Stimulated activated CD8-positive, alpha-beta memory T cell treated with anti-CD3 and anti-CD28 coated beads, Interleukin-7, amount 100 ng/mL, for 24 hours (primary cell): ENCODE measurements around the gene PRPF40B.

Experiments
- DNase-seq: peaks from one replicate; pipeline ENCODE4 v3.0.0-alpha.2; 2020; ENCODE audit warnings: low read depth

The PRPF40B gene

DNA sequence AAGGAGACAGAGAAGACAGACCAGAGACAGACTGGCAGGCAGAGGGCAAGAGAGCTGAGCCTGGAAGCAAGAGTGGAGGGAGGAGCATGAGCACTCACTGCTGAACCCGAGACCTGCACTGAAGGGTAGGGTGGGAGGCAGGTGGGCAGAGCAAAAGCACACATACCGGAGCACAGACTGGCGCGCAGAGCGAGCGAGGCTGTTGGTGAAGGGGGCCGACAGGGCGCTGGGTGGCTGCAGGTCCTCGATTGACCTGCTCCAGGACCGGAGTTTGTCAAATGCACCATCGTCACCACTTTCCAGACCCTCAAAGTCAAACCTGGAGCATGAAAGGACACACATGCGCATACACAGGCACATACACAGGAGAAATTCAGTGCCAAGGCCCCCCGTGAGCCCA is 34.9 kb downstream of the PRPF40B start:
- DNase-seq = no peak

DNA sequence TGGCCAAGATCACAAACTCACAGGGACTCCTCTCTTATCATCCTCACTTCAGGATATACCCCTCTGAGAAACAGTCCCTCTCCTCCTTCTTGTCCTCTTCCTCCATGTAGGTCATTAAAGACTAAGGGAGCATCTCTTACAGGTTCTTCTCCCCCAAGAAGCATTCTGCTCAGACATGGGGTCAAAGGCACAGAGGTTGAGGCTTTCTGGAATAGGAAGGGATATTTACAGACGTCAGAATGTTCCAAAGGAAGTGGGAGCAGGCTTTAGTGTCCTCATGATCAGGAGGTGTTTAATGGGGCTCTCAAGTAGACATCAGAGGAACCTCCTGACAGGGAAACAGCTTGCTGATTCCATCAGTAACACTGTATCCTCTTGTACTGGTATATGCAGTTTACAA is 36.4 kb downstream of the PRPF40B start:
- no peak for DNase-seq

- no peak for DNase-seq
Measured at GRCh38 chr12:49661191-49661590, 37.8 kb downstream of the PRPF40B start.

DNA sequence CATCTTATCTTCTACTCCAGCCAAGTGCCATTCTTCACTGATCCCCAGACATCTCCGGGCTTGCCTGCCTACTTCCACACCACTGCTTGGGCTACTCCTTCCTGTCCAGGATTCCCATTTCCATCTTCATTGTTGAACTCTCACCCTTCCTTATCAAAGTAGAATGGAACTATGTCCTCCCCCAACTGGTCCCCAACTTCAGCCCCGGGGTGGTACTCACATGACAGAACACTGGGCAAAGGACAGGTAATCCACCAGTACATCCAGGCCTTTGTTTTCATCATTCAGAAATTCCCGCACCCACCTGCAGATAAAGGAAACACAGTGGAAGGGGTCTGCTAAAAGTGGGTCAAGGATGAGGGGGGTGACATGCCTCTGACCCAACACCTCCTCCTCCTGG is 38.4 kb downstream of the PRPF40B start:
- no peak for DNase-seq

GRCh38 chr12:49662998-49663843 is 39.9 kb downstream of the PRPF40B start:
- peak; percentile 34 for DNase-seq

GRCh38 chr12:49664167-49664566 is 40.8 kb downstream of the PRPF40B start:
- no peak for DNase-seq

- no peak for DNase-seq
Measured at GRCh38 chr12:49664591-49665239, 41.4 kb downstream of the PRPF40B start.

- DNase-seq = no peak
Measured at GRCh38 chr12:49665384-49665783, 42.0 kb downstream of the PRPF40B start.

- DNase-seq = no peak
Measured at GRCh38 chr12:49666176-49666575, 42.8 kb downstream of the PRPF40B start.

GRCh38 chr12:49667325-49668090 is 44.1 kb downstream of the PRPF40B start:
- DNase-seq = no peak

GRCh38 chr12:49669796-49670195 is 46.4 kb downstream of the PRPF40B start:
- no peak for DNase-seq

DNA sequence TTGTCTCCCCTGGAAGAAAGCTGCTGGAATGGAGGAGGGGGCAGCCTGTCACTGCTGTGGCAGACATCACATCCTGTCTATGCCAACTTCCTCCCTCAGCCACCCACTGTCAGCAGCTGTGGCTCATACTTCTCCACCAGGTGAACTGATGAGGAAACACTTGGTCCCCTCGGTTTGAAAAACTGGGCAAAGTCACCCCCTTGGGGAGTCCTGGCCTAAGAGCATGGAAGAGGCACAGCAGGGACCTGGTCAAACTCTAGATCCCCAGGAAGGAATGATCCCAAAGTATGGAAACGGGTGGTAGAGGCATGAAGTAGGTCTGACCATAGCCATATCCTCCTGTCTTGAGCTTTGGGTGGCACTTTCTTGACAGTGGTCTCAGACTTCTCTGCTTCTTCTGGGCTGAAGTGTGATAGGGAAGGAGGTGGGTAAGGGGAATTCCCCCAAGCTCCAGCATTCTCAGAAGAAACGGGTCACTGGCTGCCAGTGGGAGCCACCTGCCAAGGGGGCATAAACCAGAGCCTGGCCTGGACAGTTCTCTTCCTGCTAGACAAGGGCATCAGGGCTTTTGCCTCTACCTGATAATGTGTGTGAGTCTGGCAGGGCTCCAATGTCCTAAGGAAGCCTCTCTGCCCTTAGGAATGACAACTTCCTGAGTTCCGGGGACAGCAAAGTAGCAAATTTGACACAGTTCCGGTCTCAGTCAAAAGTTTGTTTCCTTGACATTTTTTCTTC is 47.8 kb downstream of the PRPF40B start:
- peak; percentile 17 for DNase-seq

DNA sequence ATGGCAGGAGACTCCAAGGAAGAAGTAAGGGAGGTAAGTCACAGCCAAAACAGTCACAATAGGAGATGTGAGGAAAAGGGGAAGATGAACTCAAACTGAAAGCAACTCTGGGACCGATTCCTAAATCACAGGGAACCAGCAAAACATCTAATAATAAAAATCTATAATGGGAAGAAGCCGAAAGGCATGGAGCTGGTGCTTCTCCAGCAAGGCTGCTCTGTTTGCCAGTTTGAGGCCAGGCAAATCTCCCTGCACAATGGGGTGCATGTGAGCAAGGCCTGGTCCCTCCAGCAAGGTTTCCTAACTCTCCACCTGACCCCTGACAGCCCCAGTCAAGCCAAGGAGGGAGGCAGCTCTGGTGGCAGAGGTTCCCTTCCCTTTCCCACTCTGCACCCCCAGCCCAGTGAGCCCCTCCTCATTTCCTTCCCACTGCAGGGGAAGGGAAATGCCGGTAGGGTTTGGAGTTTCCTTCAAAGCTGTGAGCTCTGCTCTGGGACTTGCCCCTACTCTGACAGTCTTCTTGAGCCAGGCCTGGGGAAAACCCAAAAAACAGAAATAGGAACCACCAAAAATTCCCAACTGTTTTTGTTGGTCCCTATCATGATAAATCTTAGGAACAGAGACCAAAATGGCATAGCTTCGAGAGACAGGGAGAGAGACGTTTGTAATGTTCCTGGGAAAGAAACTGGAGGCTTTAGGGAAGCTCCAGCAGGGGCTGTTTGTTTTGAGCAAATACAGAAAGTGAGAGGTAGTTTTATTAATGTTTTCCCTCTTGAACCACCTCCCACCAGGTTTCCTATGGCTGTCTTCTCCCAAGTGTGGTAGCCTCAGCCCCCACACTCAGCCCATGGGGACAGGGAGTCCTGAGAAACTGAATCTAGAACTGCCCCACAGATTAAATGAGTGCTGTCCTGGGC is 49.2 kb downstream of the PRPF40B start:
- DNase-seq = no peak

- no peak for DNase-seq
Measured at GRCh38 chr12:49673446-49674317, 50.3 kb downstream of the PRPF40B start.

DNA sequence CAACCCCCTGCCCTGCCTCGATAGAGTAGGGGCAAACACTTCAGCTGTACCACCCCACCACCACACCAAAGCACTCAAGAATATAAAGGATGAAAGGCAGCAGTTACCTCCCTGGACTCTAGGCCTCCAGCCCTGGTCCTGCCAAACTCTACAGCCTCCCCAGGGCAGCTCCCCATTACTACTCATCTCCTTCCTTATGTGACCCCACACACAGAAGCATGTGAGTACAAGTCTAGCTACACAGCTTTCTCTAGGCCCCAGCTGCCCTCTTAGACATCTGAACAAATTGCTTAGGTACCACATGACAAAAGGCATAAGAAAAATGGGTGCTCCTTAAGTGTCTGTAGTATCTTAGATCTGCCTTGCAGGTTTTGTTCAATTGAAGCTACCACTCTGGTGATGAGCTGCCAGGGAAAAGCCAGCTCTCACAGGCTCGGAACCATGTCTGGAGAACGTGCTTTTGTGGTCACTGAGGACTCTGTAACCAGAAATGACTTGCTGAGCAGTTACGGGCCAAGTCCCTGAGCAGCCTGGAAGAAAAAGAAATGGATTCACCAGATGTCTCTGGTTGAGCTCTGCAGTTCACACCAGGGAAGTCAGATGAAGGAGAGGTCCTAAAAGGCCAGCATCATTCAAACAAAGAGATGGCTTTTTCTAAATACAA is 51.1 kb downstream of the PRPF40B start:
- no peak for DNase-seq

DNA sequence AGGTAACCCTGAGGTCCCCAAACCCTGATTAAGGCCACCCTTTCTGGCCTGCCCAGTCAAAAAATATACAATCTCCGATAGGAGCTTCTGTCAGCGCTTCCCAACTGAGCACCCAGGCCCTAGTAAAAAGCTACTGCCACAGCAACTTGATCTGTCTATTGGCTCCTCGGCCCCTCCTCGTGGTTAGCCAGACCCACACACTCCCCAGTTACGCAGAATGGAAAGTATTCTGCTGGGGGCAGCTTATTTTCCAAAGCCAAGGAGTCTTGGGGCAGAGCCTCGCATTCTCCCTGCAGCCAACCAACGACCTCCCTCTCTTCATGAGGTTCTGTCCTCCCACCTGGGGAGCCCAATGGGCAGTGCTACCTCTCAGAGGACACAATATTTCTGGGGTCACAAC is 51.8 kb downstream of the PRPF40B start:
- no peak for DNase-seq

- no peak for DNase-seq
Measured at GRCh38 chr12:49678711-49679110, 55.4 kb downstream of the PRPF40B start.

DNA sequence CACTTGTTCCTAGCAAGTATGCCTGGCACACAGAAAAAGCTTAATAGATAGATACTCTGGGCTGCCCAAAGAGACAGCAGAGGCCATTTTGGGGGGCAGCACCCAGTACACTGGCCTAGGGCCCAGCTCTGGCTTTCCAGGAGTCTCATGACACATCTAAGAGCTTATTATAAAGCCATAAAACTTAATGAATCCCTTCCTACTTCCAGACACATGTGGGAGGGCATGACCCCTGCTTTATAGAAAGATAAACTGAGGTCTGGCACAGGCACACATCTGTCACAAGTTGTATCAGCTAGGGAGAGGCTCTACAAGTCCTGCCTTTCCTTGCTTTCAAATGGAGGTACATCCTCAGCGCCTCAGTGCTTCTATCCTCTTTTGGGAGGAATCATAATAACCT is 56.7 kb downstream of the PRPF40B start:
- no peak for DNase-seq

DNA sequence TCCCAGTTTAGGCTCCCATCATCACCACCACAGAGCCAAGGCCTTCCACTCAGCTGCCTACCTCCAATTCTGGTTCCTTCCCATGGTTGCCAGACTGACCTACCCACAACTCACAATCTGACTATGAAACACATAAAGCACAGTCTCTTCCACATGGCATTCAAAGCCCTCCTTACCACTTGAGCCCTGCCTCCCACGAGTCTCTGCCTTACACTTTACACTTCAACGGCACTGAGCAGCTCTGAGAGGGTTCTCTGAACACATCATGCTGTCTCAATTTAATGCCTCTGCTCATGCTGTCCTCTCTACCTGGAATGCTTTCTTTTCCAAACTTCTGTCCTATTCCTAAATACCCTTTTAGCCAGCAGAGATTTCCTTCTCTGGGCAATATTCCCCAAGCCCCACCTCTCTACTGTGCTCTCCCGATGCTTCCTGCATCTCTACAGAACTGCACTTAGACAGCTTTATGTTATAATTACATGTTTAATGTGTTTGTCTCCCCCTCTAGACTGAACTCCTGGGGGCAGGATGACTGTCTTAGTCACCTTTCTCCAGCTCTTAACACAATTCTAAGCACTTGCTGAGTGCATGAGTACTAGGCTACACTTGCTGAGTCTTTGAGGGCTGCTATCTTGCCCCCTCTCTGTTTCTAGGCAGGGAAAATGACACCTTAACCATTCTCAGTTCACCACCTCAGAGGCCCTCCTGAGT is 60.4 kb downstream of the PRPF40B start:
- no peak for DNase-seq
